ENCODE measurements around the gene FAM83F.

Gene FAM83F

DNA sequence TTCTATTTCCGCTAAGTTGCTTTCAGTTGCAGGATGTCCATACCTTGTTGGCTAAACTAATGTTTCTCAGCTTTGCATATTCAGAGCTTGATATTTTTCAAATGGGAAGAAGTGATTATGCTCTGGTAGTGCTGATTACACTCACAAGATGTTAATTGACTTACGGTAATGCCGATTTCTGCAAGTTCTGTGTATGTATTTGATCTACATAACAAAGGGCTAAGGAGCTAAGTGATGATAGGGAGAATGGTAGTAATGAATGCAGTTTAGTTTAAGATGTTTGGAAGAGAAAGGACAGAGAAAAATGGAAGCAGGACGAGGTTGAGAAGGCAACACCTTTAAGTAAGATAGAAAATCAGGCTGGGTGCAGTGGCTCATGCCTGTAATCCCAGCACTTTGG, 61.4 kb downstream of the FAM83F start:
- Mint-ChIP-seq H3K9me3 (no peaks in the 10 kb centered on the region), H3K27me3 (ENCODE audit: low read depth, poor library complexity) (peaks cover 26% of the 10 kb centered on the region), H3K4me3 (no peak overlapping the region), H3K4me1 (peaks cover 24% of the 10 kb centered on the region), H3K36me3 (ENCODE audit: low read depth) (no peaks in the 10 kb centered on the region), H3K27ac (no peak overlapping the region)
- DNase-seq, result no peak
- TF ChIP-seq CTCF (IDR thresholded peaks at IDR 0.05), result no peak

DNA sequence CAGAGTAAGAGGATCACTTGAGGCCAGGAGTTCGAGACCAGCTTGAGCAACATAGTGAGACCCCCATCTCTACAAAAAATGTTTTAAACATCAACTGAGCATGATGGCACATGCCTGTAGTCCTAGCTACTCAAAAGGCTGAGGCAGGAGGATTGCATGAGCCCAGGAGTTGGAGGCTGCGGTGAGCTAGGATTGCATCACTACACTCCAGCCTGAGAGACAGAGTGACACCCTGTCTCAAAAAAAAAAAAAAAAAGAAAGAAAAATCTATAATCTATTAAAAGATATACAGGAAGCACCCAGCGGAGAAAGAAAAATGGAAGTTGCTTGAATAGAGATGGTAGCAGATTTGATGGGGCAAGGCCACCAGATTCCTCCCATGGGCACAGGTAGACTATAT, 61.8 kb downstream of the FAM83F start:
- Mint-ChIP-seq H3K4me1 (peaks cover 19% of the 10 kb centered on the region), H3K36me3 (ENCODE audit: low read depth) (no peaks in the 10 kb centered on the region), H3K27ac (no peak overlapping the region), H3K4me3 (no peak overlapping the region), H3K9me3 (no peaks in the 10 kb centered on the region), H3K27me3 (ENCODE audit: low read depth, poor library complexity) (peaks cover 23% of the 10 kb centered on the region)
- no peak for DNase-seq
- TF ChIP-seq CTCF (IDR thresholded peaks at IDR 0.05), result no peak

GRCh38 chr22:40057652-40058051, 62.9 kb downstream of the FAM83F start:
- no peak overlapping the region for H3K4me3 Mint-ChIP-seq
- peaks cover 15% of the 10 kb centered on the region for H3K4me1 Mint-ChIP-seq
- no peak for DNase-seq
- TF ChIP-seq CTCF (IDR thresholded peaks at IDR 0.05), result no peak
- no peaks in the 10 kb centered on the region for H3K9me3 Mint-ChIP-seq
- H3K36me3 Mint-ChIP-seq (ENCODE audit: low read depth), result no peaks in the 10 kb centered on the region
- no peak overlapping the region for H3K27ac Mint-ChIP-seq
- H3K27me3 Mint-ChIP-seq (ENCODE audit: low read depth, poor library complexity), result peaks cover 23% of the 10 kb centered on the region

GRCh38 chr22:40058265-40058664, 63.5 kb downstream of the FAM83F start:
- Mint-ChIP-seq H3K4me1 (peaks cover 15% of the 10 kb centered on the region), H3K36me3 (ENCODE audit: low read depth) (no peaks in the 10 kb centered on the region), H3K4me3 (no peak overlapping the region), H3K9me3 (no peaks in the 10 kb centered on the region), H3K27me3 (ENCODE audit: low read depth, poor library complexity) (peaks cover 23% of the 10 kb centered on the region), H3K27ac (no peak overlapping the region)
- no peak for TF ChIP-seq CTCF (IDR thresholded peaks at IDR 0.05)
- no peak for DNase-seq

DNA sequence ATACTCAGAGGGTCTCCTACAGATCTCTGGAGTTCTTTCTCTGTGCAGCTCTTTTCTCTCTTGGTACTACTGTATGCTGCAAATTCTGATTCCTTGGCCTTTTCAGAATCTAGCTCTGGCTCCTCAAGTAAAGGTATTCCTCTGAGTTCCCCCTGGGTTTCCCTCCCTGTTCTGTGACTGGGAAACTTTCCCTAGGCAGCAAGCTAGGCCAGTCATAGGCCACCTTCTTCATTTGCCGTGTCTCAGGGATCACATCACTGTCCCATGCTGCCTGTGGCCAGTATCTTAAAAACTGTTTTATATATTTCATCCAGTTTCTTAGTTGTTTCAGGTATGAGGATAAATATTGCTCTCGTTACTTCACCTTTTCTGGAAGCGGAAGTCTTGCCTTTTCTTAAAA, 71.2 kb downstream of the FAM83F start:
- TF ChIP-seq CTCF (IDR thresholded peaks at IDR 0.05), result no peak
- Mint-ChIP-seq H3K4me1 (no peaks in the 10 kb centered on the region), H3K4me3 (no peak overlapping the region), H3K9me3 (no peaks in the 10 kb centered on the region), H3K27ac (no peak overlapping the region), H3K27me3 (ENCODE audit: low read depth, poor library complexity) (peaks cover 3% of the 10 kb centered on the region), H3K36me3 (ENCODE audit: low read depth) (no peaks in the 10 kb centered on the region)
- no peak for DNase-seq

DNA sequence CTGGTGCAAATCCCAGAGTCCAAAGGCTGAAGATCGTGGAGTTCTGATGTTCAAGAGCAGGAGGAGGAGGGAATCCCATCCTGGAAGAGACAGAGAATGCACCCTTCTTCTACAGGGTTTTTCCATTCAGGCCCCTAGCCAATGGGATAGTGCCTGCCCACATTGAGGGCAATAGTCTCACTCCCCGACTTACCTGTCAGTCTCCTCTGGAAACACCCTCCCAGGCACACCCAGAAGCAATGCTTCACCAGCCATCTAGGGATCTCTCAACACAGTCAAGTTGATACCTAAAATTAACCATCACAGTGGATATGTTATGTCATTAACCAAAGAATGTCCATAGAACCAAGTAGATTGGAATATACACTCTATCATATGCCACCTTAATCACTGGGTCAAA, 72.9 kb downstream of the FAM83F start:
- TF ChIP-seq CTCF (IDR thresholded peaks at IDR 0.05), result no peak
- Mint-ChIP-seq H3K36me3 (ENCODE audit: low read depth) (no peaks in the 10 kb centered on the region), H3K27me3 (ENCODE audit: low read depth, poor library complexity) (peaks cover 3% of the 10 kb centered on the region), H3K9me3 (no peaks in the 10 kb centered on the region), H3K4me3 (no peak overlapping the region), H3K27ac (no peak overlapping the region), H3K4me1 (peaks cover 4% of the 10 kb centered on the region)
- no peak for DNase-seq

All from nephron progenitor cell (in vitro differentiated cells).